Smooth muscle cell (in vitro differentiated cells): ENCODE results near the gene OLFML1. TPM values are rescaled to one million over a fixed set of nuclear protein-coding genes. Genes with fewer than 3 reads are reported as not detected.

ENCODE experiments used
- DNase-seq: peaks from one replicate; lab custom pipeline; 2025; ENCODE audit not compliant: unreplicated experiment; lab: John Stamatoyannopoulos, UW
- H2AFZ ChIP-seq: fragments of 200-600 bp; sonication (generic); 2 replicates; pipeline ENCODE4 v1.6.0; 2016; ENCODE audit warnings: antibody characterized with exemption, low read depth, mild to moderate bottlenecking
- H3F3A ChIP-seq: fragments of 200-600 bp; sonication (generic); 2 replicates; pipeline ENCODE4 v1.6.0; 2017; ENCODE audit warnings: antibody characterized with exemption, low read depth
- H3K27ac ChIP-seq: fragments of 200-600 bp; sonication (generic); 2 replicates; pipeline ENCODE4 v1.5.1; 2016; ENCODE audit warnings: low read depth, mild to moderate bottlenecking
- H3K27me3 ChIP-seq: fragments of 200-600 bp; sonication (generic); 2 replicates; pipeline ENCODE4 v1.6.1; 2016; ENCODE audit warnings: low read depth, mild to moderate bottlenecking
- H3K36me3 ChIP-seq: fragments of 200-600 bp; sonication (generic); 2 replicates; pipeline ENCODE4 v1.5.1; 2016; ENCODE audit warnings: low read depth
- H3K4me1 ChIP-seq: fragments of 200-600 bp; sonication (generic); 2 replicates; pipeline ENCODE4 v1.5.1; 2016; ENCODE audit warnings: low read depth
- H3K4me2 ChIP-seq: fragments of 200-600 bp; sonication (generic); 2 replicates; pipeline ENCODE4 v1.6.0; 2016; ENCODE audit warnings: mild to moderate bottlenecking
- H3K4me3 ChIP-seq: fragments of 200-600 bp; sonication (generic); 2 replicates; pipeline ENCODE4 v1.5.1; 2016; ENCODE audit warnings: mild to moderate bottlenecking
- H3K79me2 ChIP-seq: fragments of 200-600 bp; sonication (generic); 2 replicates; pipeline ENCODE4 v1.6.0; 2016; ENCODE audit warnings: low read depth, mild to moderate bottlenecking
- H3K9ac ChIP-seq: fragments of 200-600 bp; sonication (generic); 2 replicates; pipeline ENCODE4 v1.6.0; 2016; ENCODE audit warnings: low read depth
- H3K9me3 ChIP-seq: fragments of 200-600 bp; sonication (generic); replicated peaks from 2 replicates; pipeline ENCODE4 v1.5.1; 2016; ENCODE audit warnings: low read depth
- H4K20me1 ChIP-seq: fragments of 200-600 bp; sonication (generic); 2 replicates; pipeline ENCODE4 v1.6.0; 2016; ENCODE audit warnings: low read depth
- WGBS: methylation state at CpG from one replicate; pipeline ENCODE4 v1.1.7; 2016; ENCODE audit warnings: low lambda C conversion rate; 5-methylcytosine and 5-hydroxymethylcytosine counted together
- polyA plus RNA-seq: library from polyadenylated mRNA; unstranded; fragments of >200 nt; fragmentation: Nextera tagmentation; extraction: Ambion mirVana; gene quantifications from 2 replicates; pipeline ENCODE4 v1.2.1, GENCODE V29; 2016
- total RNA-seq: library from RNA; depleted of rRNA; stranded (reverse); fragments of >200 nt; gene quantifications from 2 replicates; pipeline ENCODE4 v1.2.3, GENCODE V29; 2014
- TF ChIP-seq, protein P1 (sequence below): fragments of 200-600 bp; sonication (generic); IDR thresholded peaks from 2 replicates; pipeline ENCODE4 v1.5.1; 2017; ENCODE audit warnings: borderline replicate concordance, mild to moderate bottlenecking, antibody characterized with exemption; ENCODE audit not compliant: insufficient read depth, poor library complexity, severe bottlenecking

Gene OLFML1
- total and polyA plus RNA-seq, 2 experiments from 2014 or later: 0.14 TPM; not detected in 1

GRCh38 chr11:7530013-7530640 is 44.8 kb downstream of the OLFML1 start:
- H3K4me3 ChIP-seq: no peak overlapping the region
- TF ChIP-seq, protein P1, sequence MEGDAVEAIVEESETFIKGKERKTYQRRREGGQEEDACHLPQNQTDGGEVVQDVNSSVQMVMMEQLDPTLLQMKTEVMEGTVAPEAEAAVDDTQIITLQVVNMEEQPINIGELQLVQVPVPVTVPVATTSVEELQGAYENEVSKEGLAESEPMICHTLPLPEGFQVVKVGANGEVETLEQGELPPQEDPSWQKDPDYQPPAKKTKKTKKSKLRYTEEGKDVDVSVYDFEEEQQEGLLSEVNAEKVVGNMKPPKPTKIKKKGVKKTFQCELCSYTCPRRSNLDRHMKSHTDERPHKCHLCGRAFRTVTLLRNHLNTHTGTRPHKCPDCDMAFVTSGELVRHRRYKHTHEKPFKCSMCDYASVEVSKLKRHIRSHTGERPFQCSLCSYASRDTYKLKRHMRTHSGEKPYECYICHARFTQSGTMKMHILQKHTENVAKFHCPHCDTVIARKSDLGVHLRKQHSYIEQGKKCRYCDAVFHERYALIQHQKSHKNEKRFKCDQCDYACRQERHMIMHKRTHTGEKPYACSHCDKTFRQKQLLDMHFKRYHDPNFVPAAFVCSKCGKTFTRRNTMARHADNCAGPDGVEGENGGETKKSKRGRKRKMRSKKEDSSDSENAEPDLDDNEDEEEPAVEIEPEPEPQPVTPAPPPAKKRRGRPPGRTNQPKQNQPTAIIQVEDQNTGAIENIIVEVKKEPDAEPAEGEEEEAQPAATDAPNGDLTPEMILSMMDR: no peak
- no peaks in the 10 kb centered on the region for H3F3A ChIP-seq
- H3K9ac ChIP-seq: no peak overlapping the region
- no peaks in the 10 kb centered on the region for H4K20me1 ChIP-seq
- no peaks in the 10 kb centered on the region for H3K79me2 ChIP-seq
- WGBS: 79% methylated on average over 1 of the region's 1 CpG
- H3K27me3 ChIP-seq: no peaks in the 10 kb centered on the region
- no peak overlapping the region for H3K4me2 ChIP-seq
- no peaks in the 10 kb centered on the region for H3K4me1 ChIP-seq
- no peak overlapping the region for H2AFZ ChIP-seq
- H3K9me3 ChIP-seq: no peaks in the 10 kb centered on the region
- no peak for DNase-seq
- H3K27ac ChIP-seq: no peak overlapping the region
- no peaks in the 10 kb centered on the region for H3K36me3 ChIP-seq

- Histone ChIP-seq H3K4me1 (no peaks in the 10 kb centered on the region), H3K9ac (no peak overlapping the region), H3K9me3 (no peaks in the 10 kb centered on the region), H3K36me3 (no peaks in the 10 kb centered on the region), H3K4me3 (no peak overlapping the region), H4K20me1 (no peaks in the 10 kb centered on the region), H3K27ac (no peak overlapping the region), H3K27me3 (no peaks in the 10 kb centered on the region), H2AFZ (no peak overlapping the region), H3K4me2 (no peak overlapping the region), H3K79me2 (no peaks in the 10 kb centered on the region), H3F3A (no peaks in the 10 kb centered on the region)
- no peak for DNase-seq
- TF ChIP-seq, protein P1: no peak
Measured at GRCh38 chr11:7531011-7531410, 45.7 kb downstream of the OLFML1 start.

- DNase-seq: no peak
- Histone ChIP-seq H3K4me3 (no peak overlapping the region), H3K27me3 (no peaks in the 10 kb centered on the region), H3K9me3 (no peaks in the 10 kb centered on the region), H3K27ac (no peak overlapping the region), H4K20me1 (no peaks in the 10 kb centered on the region), H3K79me2 (no peaks in the 10 kb centered on the region), H3K36me3 (no peaks in the 10 kb centered on the region), H3K4me2 (no peak overlapping the region), H3K4me1 (no peaks in the 10 kb centered on the region), H3K9ac (no peak overlapping the region), H2AFZ (no peak overlapping the region), H3F3A (no peaks in the 10 kb centered on the region)
- TF ChIP-seq, protein P1: no peak
- WGBS: 70% methylated on average over 8 of the region's 8 CpGs
Measured at GRCh38 chr11:7532405-7533145, 47.3 kb downstream of the OLFML1 start.
